HG02571 (cell line): ENCODE results near the gene IL36A.

Experiments used
- ATAC-seq: cut with Tn5 transposase; IDR thresholded peaks from one replicate; pipeline ENCODE4 v1.9.1; 2021; ENCODE audit warnings: mild to moderate bottlenecking, moderate library complexity; ENCODE audit not compliant: unreplicated experiment

The IL36A gene

DNA sequence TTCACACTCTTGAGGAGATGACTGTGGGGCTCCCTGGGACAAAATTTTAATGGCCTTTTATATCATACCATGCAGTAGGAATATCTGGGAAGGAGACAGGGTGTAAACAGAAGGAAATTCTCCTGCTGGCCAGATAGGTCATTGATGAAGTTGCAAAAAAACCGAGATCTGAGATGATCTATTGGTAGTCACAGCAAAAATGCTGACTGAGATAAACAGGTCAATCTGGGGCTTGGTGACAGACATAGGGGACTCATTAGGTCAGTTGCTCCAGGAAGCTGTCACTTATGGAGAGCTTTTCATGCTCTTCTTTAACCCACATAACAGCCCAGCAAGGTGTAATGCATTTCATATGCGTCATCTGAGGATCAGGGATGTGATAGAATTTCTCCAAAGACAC lies 2.6 kb upstream of the IL36A start:
- ATAC-seq = no peak

DNA sequence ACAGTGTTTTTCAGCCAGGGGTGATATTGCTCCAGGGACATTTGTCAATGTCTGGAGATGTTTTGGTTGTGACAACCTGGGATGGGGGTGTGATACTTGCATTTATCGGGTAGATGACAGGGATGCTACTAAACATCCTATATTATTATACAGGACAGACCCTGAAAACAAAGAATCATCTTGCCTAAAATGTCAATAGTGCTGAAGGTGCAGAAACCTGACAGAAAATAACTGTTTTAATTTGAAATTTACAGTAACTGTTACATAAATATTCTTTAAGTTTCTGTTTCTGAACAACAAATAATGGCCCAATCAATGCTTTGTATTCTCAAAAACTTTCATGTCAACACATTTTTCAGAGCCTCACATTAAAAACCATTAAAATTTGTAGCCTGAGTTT lies 2.0 kb downstream of the IL36A start:
- no peak for ATAC-seq

DNA sequence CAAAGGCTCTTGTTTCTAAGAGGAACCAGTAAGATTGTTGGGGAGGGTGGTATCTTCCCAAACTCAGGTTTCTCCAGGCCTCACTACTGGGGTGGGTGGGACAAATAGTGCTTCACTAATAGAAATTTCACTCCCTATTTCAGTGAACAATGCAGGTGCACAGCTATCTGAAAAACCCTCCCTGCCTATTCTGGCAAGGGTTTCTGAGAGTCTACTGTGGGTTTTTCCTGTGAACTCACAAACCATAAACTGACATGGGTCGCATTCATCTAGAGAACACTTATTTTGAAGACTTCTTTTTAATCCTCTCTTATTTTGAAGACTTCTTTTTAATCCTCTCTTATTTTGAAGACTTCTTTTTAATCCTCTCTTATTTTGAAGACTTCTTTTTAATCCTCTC lies 4.4 kb downstream of the IL36A start:
- no peak for ATAC-seq

DNA sequence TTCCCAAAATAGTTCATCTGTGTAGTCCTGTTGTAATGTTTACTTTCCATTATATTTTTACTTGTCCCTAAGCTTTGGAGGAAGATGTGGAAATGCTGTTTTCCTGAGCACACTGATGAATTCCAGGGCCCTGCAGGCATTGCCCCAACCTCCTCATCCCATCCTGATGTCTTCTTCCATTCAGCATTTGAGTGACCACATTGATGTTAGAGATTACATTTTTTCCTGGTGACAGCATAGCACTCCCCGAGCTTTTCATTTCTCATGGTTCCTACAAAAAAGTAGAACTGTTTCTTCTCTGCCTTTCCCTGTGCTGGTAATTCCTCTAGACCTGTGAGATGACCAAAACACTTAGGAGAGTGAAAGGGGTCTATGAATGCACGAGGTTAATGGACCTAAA lies 4.8 kb downstream of the IL36A start:
- no peak for ATAC-seq

DNA sequence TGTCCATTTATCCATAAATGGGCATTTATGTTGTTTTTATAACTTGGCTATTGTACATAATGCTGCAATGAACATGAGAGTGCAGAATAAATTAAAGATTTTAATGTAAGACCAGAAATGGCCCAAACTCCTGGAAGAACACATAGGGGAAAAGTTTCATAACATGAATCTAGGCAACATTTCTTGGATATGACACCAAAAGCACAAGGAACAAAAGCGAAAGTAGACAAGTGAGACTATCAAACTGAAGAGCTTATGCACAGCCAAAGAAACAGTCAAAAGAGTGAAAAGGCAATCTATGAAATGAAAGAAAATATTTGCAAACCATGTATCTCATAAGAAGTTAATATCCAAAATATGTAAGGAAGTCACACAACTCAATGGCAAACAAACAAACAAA lies 5.8 kb downstream of the IL36A start:
- no peak for ATAC-seq

DNA sequence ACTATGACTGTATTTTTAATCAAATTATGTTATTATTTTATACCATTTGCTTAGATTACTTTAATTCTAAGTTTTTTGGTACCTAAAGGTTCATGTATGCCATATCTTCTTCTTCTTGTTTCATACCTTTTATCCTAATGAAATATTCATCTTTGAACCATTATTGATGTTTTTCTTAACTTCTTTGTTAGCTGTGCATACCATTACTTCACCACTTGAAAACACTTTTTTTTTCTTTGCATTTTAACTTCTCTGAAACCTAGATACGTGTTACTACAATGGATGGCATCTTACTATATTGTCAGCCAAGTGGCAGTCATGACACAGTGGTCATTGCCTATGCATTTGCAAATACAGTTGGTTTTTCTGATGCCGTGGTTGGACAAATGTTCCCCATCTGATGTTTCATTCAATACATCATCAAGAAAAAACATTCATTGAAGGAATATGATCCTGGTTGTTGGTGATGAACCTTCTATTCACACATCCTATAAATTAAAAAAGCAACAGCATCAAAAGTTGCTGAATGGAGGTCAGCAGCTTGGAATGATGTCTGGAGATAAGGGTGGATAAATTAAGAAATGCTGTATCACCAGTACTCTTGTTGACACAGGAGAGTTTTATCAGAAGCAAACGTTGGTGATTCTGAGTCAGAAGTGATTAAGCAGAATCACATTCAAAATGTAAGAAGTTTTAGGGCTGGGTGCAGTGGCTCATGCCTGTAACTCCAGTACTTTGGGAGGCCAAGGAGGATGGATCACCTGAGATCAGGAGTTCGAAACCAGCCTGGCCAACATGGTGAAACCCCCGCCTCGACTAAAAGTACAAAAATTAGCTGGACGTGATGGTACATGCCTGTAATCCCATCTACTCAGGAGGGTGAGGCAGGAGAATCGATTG lies 7.4 kb downstream of the IL36A start:
- no peak for ATAC-seq

DNA sequence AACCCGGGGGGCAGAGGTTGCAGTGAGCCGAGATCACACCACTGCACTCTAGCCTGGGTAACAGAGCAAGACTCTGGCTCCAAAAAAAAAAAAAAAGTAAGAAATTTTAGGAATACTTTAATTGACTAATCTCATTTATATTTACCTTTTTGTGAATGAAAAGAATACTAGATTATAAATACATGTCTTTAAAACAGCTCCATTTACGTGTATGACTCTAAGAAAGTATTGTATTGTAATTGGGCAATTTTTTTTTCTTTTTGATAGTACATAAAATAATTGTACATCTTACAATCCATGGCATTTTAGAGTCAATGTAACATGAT lies 8.0 kb downstream of the IL36A start:
- no peak for ATAC-seq

DNA sequence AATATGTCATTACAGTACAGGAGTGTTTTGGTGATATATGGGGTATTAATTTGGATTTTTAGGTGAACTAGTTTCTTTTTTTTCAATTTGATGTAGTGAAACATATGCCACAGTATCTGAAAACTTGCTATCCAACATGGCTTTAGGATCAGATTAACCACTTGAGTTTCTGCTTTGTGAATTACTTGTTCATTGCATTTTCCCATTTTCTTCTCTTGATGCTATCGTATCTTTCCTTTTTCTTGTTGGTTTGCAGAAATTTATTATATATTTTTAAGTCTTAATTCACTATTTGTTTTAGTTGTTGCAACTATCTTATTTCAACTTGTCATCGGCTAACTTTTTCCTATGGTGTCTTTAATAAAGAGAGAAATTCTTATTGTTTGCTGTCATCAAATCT lies 8.8 kb downstream of the IL36A start:
- no peak for ATAC-seq

DNA sequence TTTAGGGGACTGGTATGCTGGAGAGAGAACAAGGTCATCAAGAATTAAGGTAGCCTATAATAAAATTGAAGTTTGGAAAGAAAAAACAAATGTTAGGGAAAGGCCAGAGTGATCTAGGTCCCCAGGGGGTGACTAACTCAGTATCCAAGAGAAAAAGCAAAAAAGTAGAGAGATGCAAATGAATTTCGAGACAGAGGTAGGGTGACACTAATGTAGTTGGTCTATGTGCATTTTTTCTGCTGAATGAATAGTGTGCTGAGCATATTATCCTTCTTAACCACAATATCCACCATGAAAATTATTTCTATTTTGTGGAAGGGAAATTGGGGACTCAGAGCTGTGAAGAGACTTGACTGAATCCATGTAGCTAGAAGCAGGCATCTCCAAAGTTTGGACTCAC lies 9.8 kb downstream of the IL36A start:
- ATAC-seq = no peak

DNA sequence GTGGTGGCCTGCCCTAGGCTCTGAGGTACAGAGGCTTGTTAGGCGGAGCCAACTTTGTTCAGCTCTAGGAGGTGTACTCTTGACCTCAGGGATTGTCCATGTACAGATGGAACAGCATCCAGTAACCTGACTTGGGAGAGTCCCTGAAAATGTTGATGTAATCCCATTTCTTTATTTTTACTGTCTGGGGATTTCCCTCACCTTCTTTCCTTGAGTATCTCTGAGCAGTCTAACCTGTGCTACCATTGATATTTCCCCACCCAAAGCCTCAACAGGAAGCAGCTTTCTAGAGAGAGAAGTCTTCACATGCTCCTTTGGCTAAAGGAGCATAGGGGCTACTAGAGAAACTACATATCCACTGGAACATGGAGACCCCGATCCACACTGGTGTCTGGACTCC lies 10.4 kb downstream of the IL36A start:
- ATAC-seq = no peak

DNA sequence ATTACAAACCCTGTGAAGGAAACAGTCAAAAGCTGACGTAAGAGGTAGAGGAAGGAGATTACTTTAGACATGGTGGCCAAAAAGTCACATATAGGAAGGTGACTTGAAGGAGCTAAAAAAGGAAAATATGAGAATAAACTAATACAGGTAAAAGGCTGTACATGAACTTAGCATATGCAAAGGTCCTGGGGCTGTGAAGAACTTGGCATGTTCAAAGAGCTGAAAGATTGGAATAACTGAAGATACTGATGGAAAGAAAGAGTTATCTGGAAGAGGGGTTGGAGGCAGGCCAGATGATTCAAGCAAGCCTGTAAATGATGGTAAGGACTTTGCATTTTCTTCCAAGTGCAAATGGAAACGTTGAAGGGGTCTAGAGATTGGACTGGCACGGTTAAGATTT lies 13.2 kb downstream of the IL36A start:
- ATAC-seq = no peak

DNA sequence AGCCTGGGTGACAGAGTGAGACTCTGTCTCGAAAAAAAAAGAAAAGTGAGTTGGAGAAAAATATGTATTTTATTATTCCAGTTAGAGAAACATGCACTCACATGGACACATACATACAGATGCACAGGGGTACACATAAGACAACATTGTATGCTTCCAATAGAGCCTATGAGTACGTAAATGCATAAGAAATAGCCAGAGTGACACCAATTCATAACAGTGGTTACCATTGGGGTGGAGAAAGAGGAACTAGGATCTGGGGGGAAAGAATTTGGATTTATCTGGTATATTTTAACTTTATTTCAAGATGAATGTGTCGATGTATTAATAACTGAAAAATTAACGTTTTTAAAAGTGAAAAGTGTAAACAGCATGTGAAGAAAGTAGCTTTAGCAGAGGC lies 16.1 kb downstream of the IL36A start:
- ATAC-seq = no peak

DNA sequence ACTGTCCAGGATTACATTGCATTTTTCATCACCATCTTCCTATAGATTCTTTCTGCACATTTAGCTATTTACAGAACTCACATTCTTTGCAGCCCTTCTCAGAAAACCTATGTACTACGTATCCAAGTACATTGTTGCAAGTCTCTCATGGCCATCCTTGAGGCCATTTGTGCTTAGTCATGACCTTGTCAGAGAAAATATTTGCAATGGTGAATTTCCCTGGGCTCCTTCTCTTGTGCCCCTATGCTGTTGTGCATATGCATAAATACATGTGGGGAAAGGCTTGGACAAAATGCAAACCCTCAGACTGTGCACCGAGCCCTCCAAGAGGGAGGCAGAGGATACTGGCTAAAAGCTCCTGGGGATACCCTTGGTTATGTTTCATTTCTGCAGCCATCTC lies 19.5 kb downstream of the IL36A start:
- no peak for ATAC-seq

DNA sequence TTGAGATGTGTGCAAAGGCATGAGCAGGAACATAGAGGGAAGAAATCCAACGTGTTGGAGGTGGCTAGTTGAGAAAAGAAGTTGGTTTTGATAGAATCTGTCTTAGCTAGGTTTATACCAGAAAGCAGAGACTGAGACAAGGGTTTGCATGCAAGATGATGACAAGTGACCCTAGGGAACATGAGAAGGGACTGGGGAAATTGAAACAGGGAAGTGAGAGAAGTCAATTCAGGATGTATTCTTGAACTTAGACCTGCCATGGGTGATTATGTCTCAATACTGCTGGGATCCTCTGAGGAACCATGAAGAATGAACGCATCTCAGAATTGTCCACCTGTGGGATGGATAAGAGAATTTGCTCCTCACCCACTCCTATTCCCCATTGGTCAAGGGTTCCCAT lies 20.5 kb downstream of the IL36A start:
- no peak for ATAC-seq

DNA sequence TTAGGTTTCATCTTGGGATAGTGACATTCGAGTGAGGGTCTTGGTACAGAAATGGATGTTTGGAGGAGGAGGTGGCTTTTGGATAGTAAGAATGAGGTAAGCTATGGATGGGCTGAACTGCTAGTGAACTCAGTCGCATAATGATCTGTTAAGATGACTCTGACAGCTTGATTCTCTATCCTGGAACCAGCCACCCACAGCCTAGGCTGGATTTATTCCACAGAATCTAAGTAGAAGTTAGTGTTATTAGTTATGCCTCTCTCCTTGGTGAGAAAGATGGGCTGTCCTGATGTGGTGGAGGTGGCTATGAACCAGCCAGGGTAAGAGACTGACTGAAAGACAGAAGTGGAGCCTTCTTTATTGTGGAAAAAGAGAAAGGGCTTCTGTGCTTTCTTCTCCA lies 22.4 kb downstream of the IL36A start:
- ATAC-seq = no peak

DNA sequence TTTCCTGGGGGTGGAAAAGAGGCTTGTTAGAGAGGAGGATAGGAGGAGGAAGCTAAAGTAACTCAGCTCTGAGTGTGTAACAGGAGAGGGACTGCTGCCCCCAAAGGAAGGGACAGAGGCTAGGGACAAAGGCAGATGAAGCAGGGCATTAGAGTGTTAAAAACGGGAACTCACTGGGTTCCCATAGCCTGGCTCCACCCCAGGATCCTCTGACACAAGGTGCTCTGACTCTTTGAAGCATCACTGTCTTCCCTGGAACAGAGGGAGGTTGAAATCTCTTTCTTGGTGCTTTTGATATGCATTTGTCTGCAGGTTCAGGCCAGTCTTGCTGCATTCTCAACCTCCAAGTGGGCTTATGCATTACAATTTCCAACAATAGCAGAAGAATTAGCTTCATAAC lies 22.9 kb downstream of the IL36A start:
- ATAC-seq = no peak

DNA sequence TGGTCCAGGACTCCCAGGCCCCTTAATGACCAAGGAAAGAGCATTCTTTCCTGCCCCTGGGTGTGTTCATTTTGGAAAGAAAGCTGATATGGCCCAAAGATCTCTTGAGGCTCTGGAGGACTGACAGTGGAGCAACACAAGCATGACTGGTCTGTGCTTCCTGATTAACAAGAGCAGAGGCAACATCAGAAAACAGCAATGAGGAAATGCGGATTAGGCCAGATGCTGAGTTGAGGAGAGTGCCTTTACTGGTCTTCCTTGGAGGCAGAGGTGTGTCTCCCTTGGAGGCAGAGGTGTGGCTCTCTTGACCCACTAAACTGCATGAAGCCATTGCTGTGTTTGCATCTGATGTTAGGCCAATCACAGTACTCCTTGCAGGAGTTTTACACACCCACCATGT lies 27.5 kb downstream of the IL36A start:
- no peak for ATAC-seq

DNA sequence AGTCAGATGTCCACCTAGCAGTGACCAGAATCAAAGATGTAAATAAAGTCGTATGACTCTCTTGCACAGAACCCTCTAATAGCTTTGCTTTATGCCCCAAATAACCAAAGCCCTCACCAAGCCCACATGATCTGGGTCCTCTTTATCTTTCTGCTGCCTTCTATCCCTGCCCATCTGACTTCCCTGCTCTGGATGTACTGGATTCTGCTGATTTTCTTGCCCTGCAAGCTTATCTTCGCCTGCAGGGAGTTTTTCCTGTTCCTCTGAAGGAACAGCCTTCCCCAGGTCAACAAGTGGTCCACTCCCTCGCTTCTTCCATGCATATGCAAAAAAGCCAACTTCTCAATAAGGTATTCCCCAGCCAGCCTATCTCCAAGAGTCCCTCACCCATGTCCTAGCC lies 28.8 kb downstream of the IL36A start:
- ATAC-seq = no peak

DNA sequence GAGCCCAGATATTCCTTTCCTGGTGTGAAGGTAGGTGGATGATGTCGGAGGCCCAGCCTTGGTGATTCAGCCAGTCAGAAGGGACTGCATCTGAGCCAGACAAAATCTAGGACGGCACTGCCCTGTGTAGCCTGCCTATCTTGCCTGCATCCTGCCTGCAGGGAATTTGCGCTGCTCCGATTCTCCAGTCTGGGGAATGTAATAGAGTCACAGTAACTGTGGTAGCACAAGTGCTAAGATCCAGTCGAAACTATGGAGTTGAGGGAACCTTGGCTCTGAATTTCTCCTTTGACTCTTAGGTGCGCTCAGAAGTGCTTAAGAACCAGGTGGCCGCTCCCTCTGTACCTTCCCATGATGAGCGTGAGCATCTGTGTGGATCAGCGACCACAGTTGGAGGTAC lies 31.5 kb downstream of the IL36A start:
- no peak for ATAC-seq

DNA sequence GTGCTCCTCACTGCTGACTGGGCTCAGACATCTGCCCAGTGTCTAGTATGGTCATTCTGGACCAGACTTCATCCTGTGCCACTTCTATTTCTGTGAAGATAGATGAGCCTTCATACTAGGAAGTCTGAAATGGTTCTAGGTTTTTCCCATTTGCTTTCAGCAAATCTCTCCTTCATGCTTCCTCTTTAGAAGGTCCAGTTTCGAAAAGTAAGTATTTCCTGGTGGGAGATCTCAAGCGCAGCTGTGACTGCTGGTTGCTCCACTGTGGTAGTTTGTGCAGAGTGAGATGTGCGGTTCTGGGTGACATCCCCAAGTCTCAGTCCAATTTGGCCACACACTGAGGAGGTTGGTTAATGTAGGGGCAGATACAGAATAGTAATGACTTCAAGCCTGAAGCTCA lies 33.0 kb downstream of the IL36A start:
- ATAC-seq = no peak

DNA sequence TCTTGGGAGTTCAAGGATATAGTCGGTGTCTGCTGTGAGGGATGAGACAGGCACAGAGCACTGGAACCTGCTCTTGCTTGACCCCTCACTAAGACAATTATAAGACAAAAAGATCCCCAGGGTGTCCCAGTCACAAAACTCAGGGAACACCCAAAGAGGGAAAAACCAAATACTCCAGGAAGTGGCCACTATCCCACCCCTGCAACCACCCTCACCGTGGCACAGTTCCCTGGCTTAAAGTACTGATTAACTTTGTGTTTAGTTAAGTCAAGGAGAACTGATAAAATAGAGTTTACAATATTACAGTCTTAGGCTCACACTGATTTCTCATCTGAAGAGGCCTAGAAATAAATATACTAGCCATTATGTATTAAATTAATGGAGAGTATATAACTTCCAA lies 33.9 kb downstream of the IL36A start:
- no peak for ATAC-seq

DNA sequence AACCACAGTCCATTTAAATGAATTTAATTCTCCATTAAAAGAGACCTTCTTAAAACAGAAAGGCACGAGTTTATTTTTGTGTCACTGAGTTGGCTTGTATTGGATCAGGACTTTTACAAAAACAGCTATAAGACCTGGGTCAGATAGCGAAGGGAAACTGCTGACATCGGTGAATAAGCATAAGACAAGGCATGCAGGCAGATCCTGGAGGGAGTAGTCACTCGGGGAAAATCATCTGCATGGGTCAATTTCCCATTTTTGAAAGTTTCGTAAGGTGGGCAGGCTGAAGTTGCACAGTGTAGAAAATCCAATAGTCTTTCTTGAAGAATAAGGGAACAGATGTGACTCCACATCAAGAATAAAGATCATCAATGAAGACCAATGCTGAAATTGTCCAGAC lies 34.5 kb downstream of the IL36A start:
- no peak for ATAC-seq

DNA sequence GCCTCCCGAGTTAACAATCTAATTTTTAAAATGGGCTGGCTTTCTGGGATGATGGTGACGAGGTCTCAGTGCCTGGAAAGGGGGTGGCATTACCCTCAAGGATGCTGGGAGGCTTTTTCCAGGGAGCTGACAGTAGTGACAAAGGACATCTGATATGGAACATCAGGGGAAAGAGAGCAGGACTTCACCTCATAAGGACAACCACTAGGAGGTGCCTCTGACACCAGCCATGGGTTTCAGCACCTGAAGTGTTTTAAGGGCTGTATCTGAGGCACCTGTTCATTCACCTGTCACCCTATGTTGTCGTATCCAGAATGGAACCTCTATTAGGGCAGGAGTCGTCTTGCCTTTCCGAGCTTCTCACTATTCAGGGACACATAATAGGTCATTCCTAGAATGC lies 36.6 kb downstream of the IL36A start:
- no peak for ATAC-seq
